OCI-LY3 (cell line): Measurements from ENCODE around the gene ADTRP.

Source experiments
- H2AFZ ChIP-seq: fragments of 200-600, 300-600 bp; shearing (Covaris generic); 2 replicates; pipeline ENCODE4 v1.6.0; 2014; ENCODE audit warnings: antibody characterized with exemption, low read depth, low read length
- H3K27ac ChIP-seq: fragments of 200-600, 300-600 bp; sonication (generic); 2 replicates; pipeline ENCODE4 v1.5.1; 2014; ENCODE audit warnings: mild to moderate bottlenecking, low read length, moderate library complexity, mixed read lengths
- H3K27me3 ChIP-seq: fragments of 200-600, 300-600 bp; sonication (generic); 2 replicates; pipeline ENCODE4 v1.6.1; 2014; ENCODE audit warnings: low read depth, low read length, mixed read lengths
- H3K36me3 ChIP-seq: fragments of 200-600, 300-600 bp; sonication (generic); replicated peaks from 2 replicates; pipeline ENCODE3; 2014; ENCODE audit warnings: low read depth, low read length, mixed read lengths
- H3K4me1 ChIP-seq: fragments of 300-600, 200-600 bp; sonication (generic); 2 replicates; pipeline ENCODE4 v1.6.1; 2014; ENCODE audit warnings: low read length, mixed read lengths
- H3K4me2 ChIP-seq: fragments of 200-600, 300-600 bp; sonication (generic); 2 replicates; pipeline ENCODE4 v1.6.1; 2014; ENCODE audit warnings: low read length, mixed read lengths
- H3K4me3 ChIP-seq: fragments of 300-600, 200-600 bp; sonication (generic); 2 replicates; pipeline ENCODE4 v1.5.1; 2014; ENCODE audit warnings: antibody characterized with exemption, mild to moderate bottlenecking, low read length, moderate library complexity
- H3K79me2 ChIP-seq: fragments of 300-600, 200-600 bp; shearing (Covaris generic); 2 replicates; pipeline ENCODE4 v1.6.1; 2014; ENCODE audit warnings: mild to moderate bottlenecking, low read length, mixed read lengths
- H3K9ac ChIP-seq: fragments of 300-600, 200-600 bp; shearing (Covaris generic); 2 replicates; pipeline ENCODE4 v1.6.0; 2014; ENCODE audit warnings: mild to moderate bottlenecking, low read length, moderate library complexity
- H3K9me3 ChIP-seq: fragments of 200-600, 300-600 bp; shearing (Covaris generic); 2 replicates; pipeline ENCODE4 v1.6.1; 2014; ENCODE audit warnings: low read length, mixed read lengths; ENCODE audit not compliant: insufficient read depth
- H4K20me1 ChIP-seq: fragments of 200-600, 300-600 bp; sonication (generic); 2 replicates; pipeline ENCODE4 v1.6.1; 2016; ENCODE audit warnings: low read length, mixed read lengths; ENCODE audit not compliant: insufficient read depth
- CTCF ChIP-seq: fragments of 200-600, 300-600 bp; sonication (generic); IDR thresholded peaks from 2 replicates; pipeline ENCODE4 v1.5.1; 2014; ENCODE audit warnings: antibody characterized with exemption, low read length, low read depth
- EZH2phosphoT487 ChIP-seq: fragments of 200-600 bp; shearing (Covaris generic); IDR thresholded peaks from 2 replicates; pipeline ENCODE4 v1.6.1; 2018; ENCODE audit warnings: antibody characterized with exemption, mixed run types, low read depth

ADTRP gene

DNA sequence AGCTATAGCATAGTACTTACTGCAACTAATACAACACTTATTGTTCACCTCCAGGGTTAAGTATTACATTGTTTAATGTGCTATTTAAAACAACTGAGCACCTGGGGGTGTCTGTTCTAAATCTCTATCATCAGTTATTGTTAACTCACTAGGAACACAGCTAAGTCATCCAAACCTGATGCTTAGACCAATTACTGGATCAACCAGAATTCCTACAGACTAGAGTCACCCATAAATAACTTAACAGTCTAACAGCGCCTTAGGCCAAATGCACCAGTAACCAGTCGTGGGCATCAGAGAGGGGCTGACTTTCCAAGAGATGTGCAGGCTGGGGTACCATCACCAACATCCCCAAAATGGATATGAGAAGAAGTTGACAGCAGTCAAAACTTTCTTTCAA, 110.7 kb downstream of the ADTRP start:
- H3K27me3 ChIP-seq: no peaks in the 10 kb centered on the region
- no peaks in the 10 kb centered on the region for H4K20me1 ChIP-seq
- H3K9ac ChIP-seq: no peak overlapping the region
- no peaks in the 10 kb centered on the region for H3K4me1 ChIP-seq
- H2AFZ ChIP-seq: no peak overlapping the region
- TF ChIP-seq EZH2phosphoT487: no peak
- H3K9me3 ChIP-seq: no peaks in the 10 kb centered on the region
- no peak overlapping the region for H3K27ac ChIP-seq
- no peaks in the 10 kb centered on the region for H3K36me3 ChIP-seq
- no peak overlapping the region for H3K4me3 ChIP-seq
- H3K79me2 ChIP-seq: no peaks in the 10 kb centered on the region
- H3K4me2 ChIP-seq: no peak overlapping the region

DNA sequence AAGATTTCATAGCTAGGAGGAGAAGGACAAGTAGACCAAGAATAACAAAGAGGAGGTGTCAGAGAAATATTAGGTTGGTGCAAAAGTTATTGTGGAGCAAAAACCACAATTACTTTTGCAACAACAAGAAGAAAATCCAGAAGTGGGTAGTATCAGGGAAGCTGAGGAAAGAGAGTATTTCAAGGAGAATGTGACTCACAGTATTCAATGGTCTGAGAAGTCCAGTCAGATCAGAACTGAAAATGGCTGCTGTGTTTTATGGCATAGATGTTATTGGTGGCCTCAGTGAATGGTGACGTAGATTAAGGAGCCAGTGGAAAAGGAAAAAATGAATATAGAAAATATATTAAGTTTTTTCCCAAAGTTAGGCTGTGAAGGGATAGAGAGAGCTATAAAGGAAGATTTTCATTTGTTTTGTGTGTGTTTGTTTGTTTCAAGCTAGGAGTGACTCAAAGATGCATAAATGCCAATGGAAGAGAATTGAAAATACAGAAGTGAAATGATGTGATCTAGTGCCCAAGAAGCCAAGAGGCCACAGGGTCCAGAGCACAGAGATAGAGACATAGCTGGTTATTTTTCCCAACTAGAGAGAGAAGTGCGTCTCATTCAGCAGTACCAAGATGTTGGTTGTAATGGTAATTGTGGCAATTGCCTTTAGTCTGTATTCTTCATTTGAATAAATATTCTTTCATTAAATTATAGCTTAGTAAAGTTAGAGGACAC, 112.8 kb downstream of the ADTRP start:
- Histone ChIP-seq H3K9me3 (no peaks in the 10 kb centered on the region), H2AFZ (no peak overlapping the region), H3K4me2 (no peak overlapping the region), H3K4me3 (no peak overlapping the region), H3K4me1 (no peaks in the 10 kb centered on the region), H3K79me2 (no peaks in the 10 kb centered on the region), H3K27ac (no peak overlapping the region), H4K20me1 (no peaks in the 10 kb centered on the region), H3K36me3 (no peaks in the 10 kb centered on the region), H3K27me3 (no peaks in the 10 kb centered on the region), H3K9ac (no peak overlapping the region)
- no peak for TF ChIP-seq CTCF
- TF ChIP-seq EZH2phosphoT487: no peak
